Epidermal melanocyte (primary cell): Measurements from ENCODE around the gene TMEM165.

Experiments
- DNase-seq: peaks from one replicate; pipeline ENCODE4 v3.0.0; 2011; ENCODE audit warnings: low spot score; ENCODE audit not compliant: insufficient read length

TMEM165 gene

DNA sequence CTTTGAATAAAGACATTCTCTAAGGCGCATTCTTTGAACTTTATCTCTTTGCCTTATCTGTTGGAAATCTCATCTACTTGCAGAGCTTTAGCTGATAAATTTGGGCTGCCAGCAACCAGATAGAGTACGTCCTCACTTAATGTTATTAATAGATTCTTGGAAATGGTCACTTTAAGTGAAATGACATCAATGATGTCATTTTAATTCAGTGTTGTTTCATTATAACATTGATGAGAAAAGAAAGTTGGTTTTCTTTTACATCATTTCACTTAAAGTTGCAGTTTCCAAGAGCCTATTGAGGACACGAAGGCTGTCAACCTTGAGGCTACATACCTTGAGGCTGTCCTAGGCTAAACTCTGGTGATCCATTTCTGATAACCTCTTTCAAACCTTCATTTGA lies 9.3 kb downstream of the TMEM165 start:
- no peak for DNase-seq

DNA sequence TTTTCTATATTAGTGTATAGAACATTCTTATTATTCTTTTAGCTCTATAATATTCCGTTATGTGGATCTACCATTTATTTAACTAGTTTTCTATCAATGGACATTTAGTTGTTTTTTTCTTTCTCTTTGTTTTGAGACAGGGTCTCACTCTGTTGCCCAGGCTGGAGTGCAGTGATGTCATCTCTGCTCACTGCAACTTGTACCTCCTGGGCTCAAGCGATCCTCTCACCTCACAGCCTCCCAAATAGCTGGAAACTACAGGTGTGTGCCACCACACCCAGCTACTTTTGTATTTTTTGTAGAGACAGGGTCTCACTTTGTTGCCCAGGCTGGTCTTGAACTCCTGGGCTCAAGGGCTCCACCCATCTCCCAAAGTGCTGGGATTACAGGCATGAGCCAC lies 10.8 kb downstream of the TMEM165 start:
- no peak for DNase-seq

DNA sequence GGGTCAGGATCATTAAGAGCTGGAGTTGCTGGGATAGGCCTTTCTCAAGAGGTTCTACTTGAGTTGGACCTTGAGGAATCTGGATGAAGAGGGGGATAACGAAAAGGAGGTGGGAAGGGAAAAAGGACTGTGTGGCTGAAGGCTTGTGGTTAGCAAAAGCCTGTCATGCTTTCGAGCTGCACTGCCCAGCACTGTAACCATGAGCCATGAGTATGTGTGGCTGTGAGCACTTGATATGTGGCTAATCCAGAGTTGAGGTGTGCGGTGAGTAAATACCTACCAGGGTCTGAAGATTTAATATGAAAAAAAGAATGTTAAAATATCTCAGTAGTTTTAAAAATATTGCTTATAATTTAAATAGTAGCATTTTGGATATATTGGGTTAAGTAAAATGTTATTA lies 11.4 kb downstream of the TMEM165 start:
- DNase-seq: no peak

DNA sequence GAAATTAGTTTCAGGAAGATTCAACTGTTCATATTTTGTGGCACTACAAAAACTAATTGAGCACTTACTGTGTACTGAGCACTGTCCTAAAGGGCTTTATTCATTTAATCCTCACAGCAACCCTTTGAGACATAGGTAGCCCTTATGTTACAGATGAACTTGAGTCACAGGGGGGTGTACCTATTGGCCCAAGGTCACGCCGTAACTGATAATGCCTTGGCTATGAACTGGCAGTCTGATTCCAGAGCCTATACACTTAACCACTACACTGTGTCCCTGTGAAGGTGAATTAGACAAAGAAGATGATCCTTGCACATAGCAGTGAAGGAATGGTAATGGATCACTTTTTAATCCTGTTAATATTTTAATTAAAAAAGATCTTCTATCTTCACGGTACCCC lies 12.0 kb downstream of the TMEM165 start:
- DNase-seq: no peak

DNA sequence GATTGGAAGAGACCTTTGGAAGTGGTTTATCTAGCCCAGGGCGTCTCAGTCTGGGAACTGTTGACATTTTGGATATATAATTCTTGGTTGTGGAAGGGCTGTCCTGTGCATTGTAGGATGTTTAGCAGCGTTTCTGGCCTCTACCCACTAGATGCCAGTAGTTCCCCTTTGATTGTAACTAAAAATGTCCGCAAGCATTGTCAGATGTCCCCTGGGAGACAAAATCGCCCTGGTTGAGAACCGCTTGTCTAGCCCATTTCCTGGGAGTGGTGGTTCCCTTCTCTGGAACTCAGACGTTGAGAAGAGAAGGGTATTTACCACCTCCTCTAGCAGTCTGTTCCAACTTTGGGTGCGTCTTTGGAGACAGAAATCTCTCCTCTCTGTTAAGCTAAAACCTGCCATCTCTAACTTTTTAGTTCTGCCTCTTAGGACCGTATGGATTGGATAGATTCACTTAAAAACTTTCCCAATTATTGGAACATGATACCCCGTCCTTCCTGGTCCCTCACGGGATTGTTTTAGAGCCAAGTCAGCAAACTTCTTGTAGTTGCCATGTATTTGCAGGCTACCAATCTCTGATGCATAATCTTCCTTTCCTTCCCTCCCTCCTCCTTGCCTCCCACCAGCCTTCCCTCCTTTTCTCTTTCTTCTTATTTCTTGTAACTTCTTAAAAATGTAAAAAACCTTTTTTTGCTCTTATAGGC lies 13.9 kb downstream of the TMEM165 start:
- DNase-seq: no peak

DNA sequence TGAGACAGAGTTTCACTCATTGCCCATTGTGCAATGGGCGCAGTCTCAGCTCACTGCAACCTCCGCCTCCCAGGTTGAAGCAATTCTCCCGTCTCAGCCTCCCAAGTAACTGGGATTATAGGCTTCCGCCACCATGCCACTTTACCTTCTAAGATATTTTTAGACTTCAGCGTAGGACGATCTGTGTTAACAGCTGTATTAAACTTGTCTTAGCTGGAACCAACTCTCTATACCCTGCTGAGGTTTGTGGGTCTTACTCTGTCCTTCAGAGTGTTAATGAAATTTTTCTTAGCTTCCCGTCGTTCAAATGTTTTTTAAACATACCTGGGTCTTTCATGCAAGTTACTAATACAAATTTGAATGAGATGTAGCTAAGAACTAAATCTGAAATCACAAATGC lies 14.7 kb downstream of the TMEM165 start:
- DNase-seq: no peak

DNA sequence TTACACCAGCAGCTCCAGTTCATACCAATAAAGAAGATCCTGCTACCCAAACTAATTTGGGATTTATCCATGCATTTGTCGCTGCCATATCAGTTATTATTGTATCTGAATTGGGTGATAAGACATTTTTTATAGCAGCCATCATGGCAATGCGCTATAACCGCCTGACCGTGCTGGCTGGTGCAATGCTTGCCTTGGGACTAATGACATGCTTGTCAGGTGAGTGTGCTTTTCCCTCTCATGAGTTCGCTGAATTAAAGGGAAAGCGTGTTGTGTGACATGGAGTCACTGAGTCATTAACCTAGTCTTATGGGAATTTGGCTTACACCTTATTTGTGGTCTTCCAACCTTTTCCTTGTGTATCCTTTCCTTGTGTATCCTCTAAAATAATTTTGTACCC lies 15.9 kb downstream of the TMEM165 start:
- DNase-seq: no peak

DNA sequence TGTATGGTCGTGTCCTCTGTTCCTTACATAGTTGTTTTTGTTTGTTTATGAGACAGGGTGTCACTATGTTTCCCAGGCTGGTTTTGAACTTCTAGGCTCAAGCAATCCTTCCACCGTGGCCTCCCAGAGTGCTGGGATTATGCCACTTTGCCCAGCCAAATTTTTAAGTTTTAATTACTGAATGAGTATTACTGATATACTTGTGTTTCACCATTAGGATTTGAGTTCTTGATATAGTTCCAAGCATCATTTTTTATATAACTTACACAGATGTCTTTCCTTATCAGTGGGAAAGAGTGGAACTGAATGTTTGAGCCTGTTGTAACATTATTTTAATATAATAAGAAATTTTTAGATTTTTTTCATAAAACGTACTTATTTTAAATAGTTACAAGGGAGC lies 20.4 kb downstream of the TMEM165 start:
- DNase-seq: no peak

DNA sequence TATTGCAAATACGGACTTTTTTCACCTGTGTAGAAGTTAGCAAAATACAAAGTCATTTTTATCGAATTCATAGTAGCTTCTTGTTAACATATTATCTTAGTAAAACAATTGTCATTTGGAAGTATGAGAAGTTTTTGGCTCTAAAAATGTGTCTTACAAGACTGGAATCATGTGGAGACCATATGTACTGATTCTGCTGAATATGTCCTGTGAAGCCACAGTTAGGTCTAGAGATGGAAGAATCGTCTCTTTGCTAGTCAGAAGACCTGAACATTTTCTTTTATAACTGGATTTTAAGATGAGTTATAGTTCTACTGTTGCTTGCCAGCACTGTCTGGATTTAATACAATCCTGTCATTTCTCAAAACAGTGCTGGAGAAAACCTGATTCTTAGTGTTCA lies 29.0 kb downstream of the TMEM165 start:
- DNase-seq: no peak

DNA sequence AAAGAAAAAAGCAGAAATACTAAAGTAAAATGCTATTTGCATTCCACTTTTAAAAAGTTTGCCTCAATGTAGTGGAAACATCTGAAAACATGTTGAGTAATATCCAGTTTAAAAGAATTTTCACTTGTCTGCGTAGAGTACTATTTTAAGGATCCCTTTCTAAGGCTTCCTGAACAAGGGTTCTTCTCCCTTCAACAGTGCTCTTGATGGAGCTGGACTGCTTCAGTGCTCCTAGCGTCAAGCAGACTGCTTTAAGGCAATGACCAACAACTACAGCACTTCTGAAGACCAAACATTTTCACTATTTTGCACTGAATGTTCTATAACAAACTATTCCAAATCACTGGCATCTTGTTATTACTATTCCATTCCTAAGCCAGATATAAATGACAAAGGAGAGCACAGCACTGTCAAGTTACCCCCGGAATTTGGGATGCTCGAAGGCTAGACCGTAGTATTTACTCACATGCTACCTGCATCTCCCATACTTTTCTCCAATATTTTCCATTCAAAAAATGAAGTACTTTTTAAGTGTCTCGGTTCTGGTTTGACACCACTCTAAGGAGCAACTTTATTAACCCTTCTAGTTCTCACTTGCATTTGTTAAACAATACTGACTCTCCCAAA lies 36.1 kb downstream of the TMEM165 start:
- no peak for DNase-seq

DNA sequence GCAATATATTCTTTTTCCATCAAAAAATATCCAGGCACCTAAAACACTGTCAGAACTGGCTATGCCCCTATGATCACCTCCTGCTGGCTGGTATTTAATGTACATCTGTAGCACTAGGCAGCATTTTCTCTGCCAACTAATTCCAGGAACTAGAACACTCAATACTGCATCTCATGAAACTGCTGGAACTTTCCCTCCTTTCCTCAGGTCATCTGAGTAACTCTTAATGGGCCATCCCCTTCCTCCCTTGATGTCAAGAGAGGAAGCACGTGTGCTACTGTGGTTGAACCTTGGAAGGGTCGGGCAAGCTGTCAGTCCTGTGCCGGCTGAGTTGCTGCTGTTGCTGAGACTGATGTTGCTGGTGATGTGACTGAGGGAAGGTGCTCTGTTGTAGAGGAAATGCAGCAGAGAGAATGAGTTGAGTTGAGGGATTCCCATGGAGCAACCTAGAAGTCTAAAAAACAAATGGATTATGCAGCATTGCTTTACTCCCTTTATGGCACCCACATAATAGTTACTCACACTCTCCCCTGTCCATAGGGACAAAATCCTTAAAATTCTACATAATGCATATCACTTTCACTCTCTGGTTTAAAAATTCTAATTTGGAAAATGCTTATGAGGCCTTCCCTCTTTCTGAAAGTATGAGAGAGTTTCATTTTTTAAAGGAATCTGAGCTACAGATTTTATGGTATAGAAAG lies 39.5 kb downstream of the TMEM165 start:
- DNase-seq: no peak

DNA sequence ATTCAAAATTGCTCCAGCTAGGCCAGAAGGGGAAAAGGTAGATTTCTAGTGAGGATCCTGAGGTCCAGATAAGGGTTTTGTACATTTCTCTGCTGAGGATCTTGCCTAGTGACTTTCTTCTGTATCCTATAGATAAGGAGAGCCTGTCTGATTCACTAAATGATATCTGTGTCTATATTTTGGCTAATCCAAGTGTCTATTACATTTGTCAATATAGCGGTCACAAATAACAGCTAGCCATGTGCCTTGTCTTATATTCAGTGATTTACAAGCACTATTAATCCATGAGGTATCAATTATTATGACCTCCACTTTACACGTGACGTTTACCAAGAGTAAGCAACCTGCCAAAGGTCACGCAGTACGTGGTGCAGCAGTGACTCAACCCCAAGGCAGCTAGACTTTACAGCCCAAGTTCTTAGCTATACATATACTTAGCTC lies 41.6 kb downstream of the TMEM165 start:
- DNase-seq: no peak

DNA sequence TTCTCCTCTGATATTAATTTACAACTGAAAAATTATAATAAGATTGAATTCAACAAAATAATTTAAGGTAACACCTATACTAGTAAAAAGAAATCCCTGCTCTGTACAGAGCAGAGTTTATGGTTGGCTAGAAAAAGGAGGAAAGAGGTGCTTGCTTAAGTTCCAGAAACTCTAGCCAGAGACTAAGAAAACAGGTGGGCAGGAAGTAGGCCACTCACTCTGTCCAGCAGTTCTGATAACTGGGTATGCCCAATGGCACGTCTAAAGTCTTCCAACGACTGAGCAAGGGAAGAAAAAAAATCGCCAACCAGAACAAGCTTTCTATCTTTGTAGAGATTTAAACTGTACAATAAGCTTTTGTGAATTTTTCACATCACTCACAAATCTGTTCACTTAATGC lies 42.1 kb downstream of the TMEM165 start:
- DNase-seq: no peak

DNA sequence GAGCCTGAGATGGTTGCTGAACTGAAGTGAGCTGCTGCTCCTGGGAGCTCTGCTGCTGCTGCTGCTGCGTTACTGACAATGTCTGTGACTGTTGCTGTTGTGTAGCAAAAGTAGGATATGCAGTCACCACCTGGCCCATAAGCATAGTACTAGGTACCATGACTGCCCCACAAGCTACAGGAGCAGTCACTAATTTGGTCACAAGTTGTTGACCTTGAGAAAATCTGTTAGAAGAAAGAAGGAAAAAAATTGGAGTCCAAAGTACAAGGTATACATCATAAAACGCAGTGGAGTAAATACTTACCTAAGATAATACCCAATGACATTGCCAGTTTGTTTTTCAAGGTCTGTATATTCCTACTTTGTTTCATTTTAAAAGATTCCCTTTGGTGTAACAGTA lies 42.6 kb downstream of the TMEM165 start:
- DNase-seq: no peak

DNA sequence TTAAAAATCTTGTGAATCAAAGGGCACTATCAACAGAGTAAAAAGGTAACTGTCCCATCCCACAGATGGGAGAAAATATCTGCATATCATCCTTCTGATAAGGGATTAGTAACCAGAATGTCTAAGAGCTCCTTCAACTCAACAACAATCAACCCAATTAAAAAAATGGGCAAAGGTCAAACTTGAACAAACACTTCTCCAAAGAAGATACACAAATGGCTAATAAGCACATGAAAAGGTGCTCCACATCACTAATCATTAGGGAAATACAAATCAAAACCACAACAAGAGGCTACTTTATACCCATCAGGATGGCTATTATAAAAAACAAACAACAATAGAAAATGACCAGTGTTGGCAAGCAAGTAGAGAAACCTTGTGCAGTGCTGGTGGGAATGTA lies 43.3 kb downstream of the TMEM165 start:
- no peak for DNase-seq

DNA sequence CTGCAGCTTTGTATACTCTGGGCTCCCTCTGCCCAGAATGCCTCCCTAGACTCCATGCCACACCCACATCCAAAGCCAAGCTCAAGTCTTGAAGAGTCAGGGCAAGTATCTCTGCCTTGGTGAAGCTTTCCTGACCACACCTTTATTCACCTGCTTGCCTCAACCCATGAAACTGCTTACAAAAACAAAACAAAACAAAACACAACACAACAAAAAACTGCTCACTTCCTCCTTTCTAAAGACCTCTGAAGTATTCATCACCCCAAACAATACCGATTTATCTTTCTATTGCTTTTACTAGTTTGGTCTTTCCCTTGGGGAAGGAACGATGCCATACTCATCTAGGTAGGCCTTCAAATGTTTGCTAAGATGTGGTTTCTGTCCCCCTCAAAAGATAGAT lies 45.0 kb downstream of the TMEM165 start:
- no peak for DNase-seq

DNA sequence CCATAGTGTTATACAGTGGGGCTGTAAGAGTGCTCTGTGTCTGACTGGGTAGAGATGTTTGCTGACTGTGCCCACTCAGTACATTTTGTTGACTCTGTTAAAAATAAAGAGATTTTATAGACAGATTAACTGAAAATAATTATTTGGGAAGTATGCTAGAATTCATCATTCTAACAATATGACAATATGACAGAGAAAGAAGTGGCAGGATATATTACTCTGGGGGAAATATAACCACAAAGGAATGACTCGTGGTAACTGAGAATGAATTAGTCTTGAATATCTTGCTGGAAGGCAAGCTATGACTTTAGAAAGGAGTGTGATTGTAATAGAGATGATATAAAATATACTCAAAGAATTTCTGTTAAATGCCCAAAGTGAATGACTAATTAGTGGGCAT lies 46.8 kb downstream of the TMEM165 start:
- DNase-seq: no peak

DNA sequence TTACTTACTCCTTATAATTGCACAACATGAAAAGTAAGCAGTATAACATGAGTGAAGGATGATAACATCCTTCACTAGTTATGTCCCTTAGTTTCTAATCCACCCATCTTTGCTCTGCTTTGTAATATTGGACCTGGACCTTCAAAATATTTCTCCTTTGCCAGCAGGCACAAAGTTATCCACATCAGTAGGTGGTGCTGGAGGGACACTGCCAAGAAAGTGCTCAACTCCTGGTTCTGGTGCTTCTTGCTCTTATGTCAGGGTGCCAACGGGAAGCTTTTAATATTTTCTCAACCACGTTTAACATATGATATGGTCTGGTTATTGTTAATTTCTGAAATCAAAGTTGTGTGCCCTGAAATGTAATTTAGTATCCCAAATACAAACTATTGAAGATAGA lies 49.1 kb downstream of the TMEM165 start:
- DNase-seq: no peak

DNA sequence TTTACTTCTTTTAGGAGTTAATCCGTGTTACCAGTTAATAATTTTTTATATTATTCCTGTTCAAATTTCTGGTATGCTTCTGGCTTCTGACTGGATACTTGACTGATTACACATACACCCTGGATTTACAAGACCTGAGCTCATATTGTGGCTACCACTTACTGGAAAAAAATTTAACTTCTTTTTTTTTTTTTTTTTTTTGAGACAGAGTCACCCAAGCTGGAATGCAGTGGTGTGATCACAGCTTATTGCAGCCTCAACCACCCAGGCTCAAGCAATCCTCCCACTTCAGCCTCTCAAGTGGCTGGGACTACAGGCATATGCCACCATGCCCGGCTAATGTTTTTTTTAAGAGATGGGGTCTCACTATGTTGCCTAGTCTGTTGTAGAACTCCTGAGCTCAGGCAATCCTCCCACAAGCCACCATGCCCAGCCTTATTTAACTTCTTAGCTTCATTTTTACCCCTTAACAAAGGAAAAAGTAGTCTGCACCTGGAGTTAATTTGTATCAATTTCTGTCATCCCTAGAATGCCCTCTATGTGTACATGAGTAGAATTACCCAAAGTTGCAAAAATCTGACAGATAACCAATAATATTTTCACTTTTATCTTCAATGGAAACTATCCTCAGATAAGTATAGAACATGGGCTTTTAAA lies 50.3 kb downstream of the TMEM165 start:
- DNase-seq: no peak

DNA sequence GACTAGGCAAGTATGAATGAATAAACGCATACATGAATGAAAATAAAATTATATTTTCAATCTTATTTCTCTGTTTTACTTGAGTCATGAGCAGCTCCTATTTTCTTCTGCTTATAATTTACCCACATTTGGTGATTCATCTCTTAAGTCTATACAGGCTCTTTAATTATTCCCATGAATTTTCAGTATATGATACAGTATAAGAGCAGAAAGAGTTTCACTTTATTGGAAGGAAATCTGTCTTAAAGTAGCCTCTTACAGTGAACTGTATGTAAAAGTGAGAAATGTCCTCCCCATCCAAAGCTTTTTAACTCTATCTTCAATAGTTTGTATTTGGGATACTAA lies 50.8 kb downstream of the TMEM165 start:
- no peak for DNase-seq

DNA sequence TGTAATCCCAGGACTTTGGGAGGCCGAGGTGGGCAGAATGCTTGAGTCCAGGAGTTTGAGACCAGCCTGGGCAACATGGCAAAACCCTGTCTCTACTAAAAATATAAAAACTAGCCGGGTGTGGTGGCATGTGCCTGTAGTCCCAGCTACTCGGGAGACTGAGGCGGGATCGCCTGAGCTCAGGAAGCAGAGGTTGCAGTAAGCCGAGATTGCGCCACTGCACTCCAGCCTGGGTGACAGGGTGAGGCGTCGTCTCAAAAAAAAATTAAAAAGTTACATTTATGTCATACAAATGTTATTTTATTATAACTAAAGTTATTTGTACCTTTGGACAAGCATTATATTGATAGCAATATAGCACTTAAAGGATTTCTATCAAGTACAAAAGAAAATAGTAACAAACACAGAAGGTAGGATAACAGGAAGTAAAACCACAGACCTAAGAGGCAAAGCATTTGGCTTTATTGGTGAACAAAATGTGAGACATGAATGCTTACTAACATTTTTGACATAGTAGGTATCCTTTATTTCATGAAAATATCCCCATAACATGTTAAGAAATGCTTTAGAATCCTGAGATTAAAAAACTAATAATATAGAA lies 51.5 kb downstream of the TMEM165 start:
- DNase-seq: no peak

DNA sequence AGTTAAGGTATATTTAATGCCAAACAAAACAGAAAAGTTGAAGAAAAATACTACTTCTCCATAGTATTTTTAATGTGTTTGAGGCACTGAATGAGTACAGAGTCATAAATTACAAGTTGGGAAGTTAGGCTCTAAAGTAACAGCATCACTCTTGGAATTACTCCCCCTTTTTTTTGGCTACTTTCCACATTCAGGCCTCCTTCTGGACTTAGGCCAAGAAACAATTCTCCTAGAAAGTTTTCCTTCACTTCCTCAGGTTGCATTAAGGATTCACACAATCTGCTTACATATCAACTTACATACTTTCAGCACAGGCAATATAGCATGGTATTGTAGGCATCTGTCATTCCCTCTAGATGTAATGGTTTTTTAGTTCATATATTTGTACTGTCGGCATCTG lies 52.1 kb downstream of the TMEM165 start:
- DNase-seq: no peak
